ENCODE data around the gene DLGAP4.

- TF ChIP-seq, protein P1, sequence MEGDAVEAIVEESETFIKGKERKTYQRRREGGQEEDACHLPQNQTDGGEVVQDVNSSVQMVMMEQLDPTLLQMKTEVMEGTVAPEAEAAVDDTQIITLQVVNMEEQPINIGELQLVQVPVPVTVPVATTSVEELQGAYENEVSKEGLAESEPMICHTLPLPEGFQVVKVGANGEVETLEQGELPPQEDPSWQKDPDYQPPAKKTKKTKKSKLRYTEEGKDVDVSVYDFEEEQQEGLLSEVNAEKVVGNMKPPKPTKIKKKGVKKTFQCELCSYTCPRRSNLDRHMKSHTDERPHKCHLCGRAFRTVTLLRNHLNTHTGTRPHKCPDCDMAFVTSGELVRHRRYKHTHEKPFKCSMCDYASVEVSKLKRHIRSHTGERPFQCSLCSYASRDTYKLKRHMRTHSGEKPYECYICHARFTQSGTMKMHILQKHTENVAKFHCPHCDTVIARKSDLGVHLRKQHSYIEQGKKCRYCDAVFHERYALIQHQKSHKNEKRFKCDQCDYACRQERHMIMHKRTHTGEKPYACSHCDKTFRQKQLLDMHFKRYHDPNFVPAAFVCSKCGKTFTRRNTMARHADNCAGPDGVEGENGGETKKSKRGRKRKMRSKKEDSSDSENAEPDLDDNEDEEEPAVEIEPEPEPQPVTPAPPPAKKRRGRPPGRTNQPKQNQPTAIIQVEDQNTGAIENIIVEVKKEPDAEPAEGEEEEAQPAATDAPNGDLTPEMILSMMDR (conservative IDR thresholded peaks at IDR 0.05; ENCODE audit: low read depth, low read length), result no peak
- no peak for TF ChIP-seq EZH2 (IDR thresholded peaks at IDR 0.05; ENCODE audit: borderline replicate concordance, low read depth, low read length, poor library complexity, severe bottlenecking)
Observed at GRCh38 chr20:36481380-36482043, 175.4 kb downstream of the DLGAP4 start.

Data from A673 (cell line).